ENCODE data around the gene PBXIP1.

GRCh38 chr1:154910851-154911250 is 45.0 kb downstream of the PBXIP1 start:
- TF ChIP-seq PPARA (CRISPR knock-in tag; IDR thresholded peaks at IDR 0.05; ENCODE audit: borderline replicate concordance), result no peak
- no peak for TF ChIP-seq ZNF70 (CRISPR knock-in tag; IDR thresholded peaks at IDR 0.05)
- TF ChIP-seq ZNF8 (CRISPR knock-in tag; IDR thresholded peaks at IDR 0.05), result no peak
- no peak for TF ChIP-seq TCF4 (CRISPR knock-in tag; IDR thresholded peaks at IDR 0.05; ENCODE audit: borderline replicate concordance)
- TF ChIP-seq TOX (CRISPR knock-in tag; IDR thresholded peaks at IDR 0.05; ENCODE audit: borderline replicate concordance), result no peak
- no peak for TF ChIP-seq SNAI2 (CRISPR knock-in tag; IDR thresholded peaks at IDR 0.05)

Measured in SK-N-SH treated with all-trans-retinoic acid at 6 μM for 48 hours (cell line).